OCI-LY1 (cell line): ENCODE data around the gene RTP5.

ENCODE experiments used
- H2AFZ ChIP-seq: fragments of 200-600 bp; sonication (generic), shearing (Covaris generic); 2 replicates; pipeline ENCODE4 v1.6.0; 2014; ENCODE audit warnings: antibody characterized with exemption, mild to moderate bottlenecking, low read length
- H3F3A ChIP-seq: fragments of 200-600 bp; sonication (generic), shearing (Covaris generic); 2 replicates; pipeline ENCODE4 v1.6.0; 2014; ENCODE audit warnings: mild to moderate bottlenecking, antibody characterized with exemption, low read length, moderate library complexity; ENCODE audit not compliant: insufficient read depth
- H3K27ac ChIP-seq: fragments of 200-600 bp; sonication (generic); 2 replicates; pipeline ENCODE4 v1.5.1; 2014; ENCODE audit warnings: low read length, mixed run types, mild to moderate bottlenecking, low read depth; ENCODE audit not compliant: poor library complexity, severe bottlenecking
- H3K27me3 ChIP-seq: fragments of 200-600 bp; sonication (generic); 2 replicates; pipeline ENCODE4 v1.6.0; 2014; ENCODE audit warnings: antibody characterized with exemption, mild to moderate bottlenecking, low read length, moderate library complexity; ENCODE audit not compliant: insufficient read depth
- H3K36me3 ChIP-seq: fragments of 200-600 bp; sonication (generic); 2 replicates; pipeline ENCODE4 v1.6.1; 2014; ENCODE audit warnings: mild to moderate bottlenecking, antibody characterized with exemption, low read length, moderate library complexity, mixed read lengths; ENCODE audit not compliant: insufficient read depth
- H3K4me1 ChIP-seq: fragments of 200-600 bp; sonication (generic); 2 replicates; pipeline ENCODE4 v1.5.1; 2014; ENCODE audit warnings: mild to moderate bottlenecking, low read length, moderate library complexity; ENCODE audit not compliant: insufficient read depth, severe bottlenecking
- H3K4me2 ChIP-seq: fragments of 200-600 bp; sonication (generic), shearing (Covaris generic); 2 replicates; pipeline ENCODE4 v1.6.1; 2014; ENCODE audit warnings: low read length
- H3K4me3 ChIP-seq: fragments of 200-600 bp; sonication (generic); 2 replicates; pipeline ENCODE4 v1.5.1; 2014; ENCODE audit warnings: low read length, low read depth, mild to moderate bottlenecking, mixed read lengths; ENCODE audit not compliant: poor library complexity, severe bottlenecking
- H3K79me2 ChIP-seq: fragments of 200-600 bp; shearing (Covaris generic); 2 replicates; pipeline ENCODE4 v1.6.1; 2016; ENCODE audit warnings: mixed run types, low read length, mixed read lengths; ENCODE audit not compliant: insufficient read depth
- H3K9ac ChIP-seq: fragments of 200-600 bp; sonication (generic), shearing (Covaris generic); 2 replicates; pipeline ENCODE4 v1.6.1; 2014; ENCODE audit warnings: mild to moderate bottlenecking, low read length, mixed read lengths
- H3K9me2 ChIP-seq: fragments of 200-600 bp; sonication (generic), shearing (Covaris generic); 2 replicates; pipeline ENCODE4 v1.6.1; 2014; ENCODE audit warnings: low read depth, mild to moderate bottlenecking, low read length, mixed read lengths
- H3K9me3 ChIP-seq: fragments of 200-600 bp; shearing (Covaris generic); 2 replicates; pipeline ENCODE4 v1.6.1; 2014; ENCODE audit warnings: low read length, mixed read lengths
- H4K20me1 ChIP-seq: fragments of 200-600 bp; sonication (generic), shearing (Covaris generic); 2 replicates; pipeline ENCODE4 v1.6.0; 2016; ENCODE audit warnings: mild to moderate bottlenecking, low read length; ENCODE audit not compliant: insufficient read depth
- EZH2 ChIP-seq: fragments of 200-600 bp; sonication (generic), shearing (Covaris generic); IDR thresholded peaks from 2 replicates; pipeline ENCODE4 v1.8.0; 2017; ENCODE audit warnings: borderline replicate concordance, mixed run types, mild to moderate bottlenecking, antibody characterized with exemption, low read length, moderate library complexity, mixed read lengths
- TF ChIP-seq, protein P1 (sequence below): fragments of 200-600 bp; sonication (generic), shearing (Covaris generic); IDR thresholded peaks from 2 replicates; pipeline ENCODE4 v1.5.1; 2017; ENCODE audit warnings: mild to moderate bottlenecking, antibody characterized with exemption, low read length, moderate library complexity, mixed read lengths

RTP5 gene

DNA sequence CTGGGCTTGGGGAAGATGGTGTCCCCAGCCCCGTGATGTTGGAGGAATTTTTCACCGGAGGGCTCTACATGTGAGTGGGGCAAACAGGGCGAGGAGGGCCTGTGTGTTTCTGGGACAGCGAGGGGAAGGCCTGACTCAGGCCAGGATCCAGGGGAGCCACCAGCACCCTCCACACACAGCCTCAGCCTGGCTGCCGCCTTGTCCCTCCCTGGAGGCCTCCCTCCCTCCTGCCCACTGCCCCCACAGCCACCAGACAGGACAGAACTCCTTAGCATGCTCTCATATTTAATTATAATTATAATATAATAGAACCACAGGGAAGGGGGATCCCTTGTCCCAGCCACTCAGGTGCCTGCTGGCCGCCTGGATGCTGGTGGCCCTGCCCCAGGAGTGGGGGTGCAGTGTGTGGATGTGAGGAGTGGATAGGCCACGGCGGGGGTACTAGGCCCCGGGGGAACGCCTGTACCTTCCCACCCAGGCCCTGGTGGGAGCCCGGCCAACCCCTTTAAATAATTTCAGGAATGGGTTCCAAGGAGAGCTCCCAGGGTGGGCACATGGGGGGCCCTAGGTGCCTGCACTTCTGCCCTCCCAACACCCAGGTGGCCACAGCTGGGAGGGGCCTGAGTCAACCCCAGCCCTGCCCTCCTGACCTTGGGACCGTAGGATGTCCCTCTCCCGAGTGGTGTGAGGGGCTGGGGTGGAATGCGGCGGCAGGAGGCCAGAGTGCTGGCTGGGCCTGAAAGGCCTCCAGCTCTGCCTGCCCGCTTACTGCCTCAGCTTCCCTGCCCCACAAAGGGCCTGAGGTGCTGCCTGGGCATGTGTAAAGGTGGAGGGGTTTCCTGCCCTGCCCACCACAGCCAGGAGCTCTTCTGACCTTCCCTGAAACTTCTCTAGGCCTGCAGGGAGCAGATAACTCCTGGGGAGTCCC lies 19.6 kb upstream of the RTP5 start:
- H2AFZ ChIP-seq: no peak overlapping the region
- no peak for TF ChIP-seq EZH2
- TF ChIP-seq, protein P1, sequence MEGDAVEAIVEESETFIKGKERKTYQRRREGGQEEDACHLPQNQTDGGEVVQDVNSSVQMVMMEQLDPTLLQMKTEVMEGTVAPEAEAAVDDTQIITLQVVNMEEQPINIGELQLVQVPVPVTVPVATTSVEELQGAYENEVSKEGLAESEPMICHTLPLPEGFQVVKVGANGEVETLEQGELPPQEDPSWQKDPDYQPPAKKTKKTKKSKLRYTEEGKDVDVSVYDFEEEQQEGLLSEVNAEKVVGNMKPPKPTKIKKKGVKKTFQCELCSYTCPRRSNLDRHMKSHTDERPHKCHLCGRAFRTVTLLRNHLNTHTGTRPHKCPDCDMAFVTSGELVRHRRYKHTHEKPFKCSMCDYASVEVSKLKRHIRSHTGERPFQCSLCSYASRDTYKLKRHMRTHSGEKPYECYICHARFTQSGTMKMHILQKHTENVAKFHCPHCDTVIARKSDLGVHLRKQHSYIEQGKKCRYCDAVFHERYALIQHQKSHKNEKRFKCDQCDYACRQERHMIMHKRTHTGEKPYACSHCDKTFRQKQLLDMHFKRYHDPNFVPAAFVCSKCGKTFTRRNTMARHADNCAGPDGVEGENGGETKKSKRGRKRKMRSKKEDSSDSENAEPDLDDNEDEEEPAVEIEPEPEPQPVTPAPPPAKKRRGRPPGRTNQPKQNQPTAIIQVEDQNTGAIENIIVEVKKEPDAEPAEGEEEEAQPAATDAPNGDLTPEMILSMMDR: no peak
- no peaks in the 10 kb centered on the region for H3K4me1 ChIP-seq
- H3K27me3 ChIP-seq: no peaks in the 10 kb centered on the region
- no peaks in the 10 kb centered on the region for H3F3A ChIP-seq
- no peaks in the 10 kb centered on the region for H3K79me2 ChIP-seq
- H3K4me2 ChIP-seq: no peak overlapping the region
- no peak overlapping the region for H3K27ac ChIP-seq
- no peaks in the 10 kb centered on the region for H3K9me2 ChIP-seq
- no peaks in the 10 kb centered on the region for H4K20me1 ChIP-seq
- H3K9me3 ChIP-seq: no peaks in the 10 kb centered on the region
- H3K4me3 ChIP-seq: no peak overlapping the region
- no peak overlapping the region for H3K9ac ChIP-seq
- H3K36me3 ChIP-seq: no peaks in the 10 kb centered on the region

DNA sequence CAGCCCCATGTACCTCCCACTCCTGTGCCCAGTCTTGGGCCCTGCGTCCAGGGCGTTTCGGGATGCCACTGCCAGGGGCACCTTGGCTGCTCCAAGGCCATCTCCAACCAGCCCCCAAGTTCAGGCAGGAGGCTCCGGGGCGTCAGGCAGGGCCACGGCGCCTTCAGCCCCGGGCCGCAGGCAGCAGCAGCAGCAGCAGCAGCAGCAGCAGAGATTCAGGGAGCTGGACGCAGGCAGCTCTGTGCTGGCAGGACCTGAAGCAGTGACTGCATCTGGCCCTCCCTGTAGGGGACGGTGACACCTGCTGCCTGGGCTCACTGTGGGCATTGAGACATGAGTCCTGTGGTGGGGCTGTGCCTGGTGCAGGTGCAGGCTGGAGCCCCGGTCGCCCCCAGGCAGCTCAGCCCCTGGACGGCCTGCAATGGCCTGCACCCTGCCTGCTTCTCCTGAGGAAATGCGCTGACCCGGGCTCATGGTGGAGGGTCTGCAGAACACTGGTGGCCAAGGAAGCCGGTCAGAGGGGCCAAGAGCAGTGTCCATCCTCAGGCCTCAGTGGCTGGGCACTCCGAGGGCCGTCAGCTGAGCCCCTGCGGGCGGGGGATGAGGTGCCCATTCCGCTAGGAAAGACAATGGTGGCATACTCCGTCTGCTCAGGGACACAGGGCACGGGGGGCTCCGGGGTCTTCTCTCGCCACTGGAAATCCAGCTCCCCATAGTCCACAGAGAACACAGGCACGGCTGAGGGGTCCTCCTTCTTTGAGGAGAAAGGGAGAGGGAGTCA lies 18.8 kb upstream of the RTP5 start:
- Histone ChIP-seq H3K4me2 (no peak overlapping the region), H3K9me2 (no peaks in the 10 kb centered on the region), H3K9me3 (no peaks in the 10 kb centered on the region), H3K79me2 (no peaks in the 10 kb centered on the region), H2AFZ (no peak overlapping the region), H3K4me3 (no peak overlapping the region), H3K27ac (no peak overlapping the region), H3K4me1 (no peaks in the 10 kb centered on the region), H3F3A (no peaks in the 10 kb centered on the region), H3K36me3 (no peaks in the 10 kb centered on the region), H4K20me1 (no peaks in the 10 kb centered on the region), H3K9ac (no peak overlapping the region), H3K27me3 (no peaks in the 10 kb centered on the region)
- TF ChIP-seq EZH2: no peak
- TF ChIP-seq, protein P1: no peak

DNA sequence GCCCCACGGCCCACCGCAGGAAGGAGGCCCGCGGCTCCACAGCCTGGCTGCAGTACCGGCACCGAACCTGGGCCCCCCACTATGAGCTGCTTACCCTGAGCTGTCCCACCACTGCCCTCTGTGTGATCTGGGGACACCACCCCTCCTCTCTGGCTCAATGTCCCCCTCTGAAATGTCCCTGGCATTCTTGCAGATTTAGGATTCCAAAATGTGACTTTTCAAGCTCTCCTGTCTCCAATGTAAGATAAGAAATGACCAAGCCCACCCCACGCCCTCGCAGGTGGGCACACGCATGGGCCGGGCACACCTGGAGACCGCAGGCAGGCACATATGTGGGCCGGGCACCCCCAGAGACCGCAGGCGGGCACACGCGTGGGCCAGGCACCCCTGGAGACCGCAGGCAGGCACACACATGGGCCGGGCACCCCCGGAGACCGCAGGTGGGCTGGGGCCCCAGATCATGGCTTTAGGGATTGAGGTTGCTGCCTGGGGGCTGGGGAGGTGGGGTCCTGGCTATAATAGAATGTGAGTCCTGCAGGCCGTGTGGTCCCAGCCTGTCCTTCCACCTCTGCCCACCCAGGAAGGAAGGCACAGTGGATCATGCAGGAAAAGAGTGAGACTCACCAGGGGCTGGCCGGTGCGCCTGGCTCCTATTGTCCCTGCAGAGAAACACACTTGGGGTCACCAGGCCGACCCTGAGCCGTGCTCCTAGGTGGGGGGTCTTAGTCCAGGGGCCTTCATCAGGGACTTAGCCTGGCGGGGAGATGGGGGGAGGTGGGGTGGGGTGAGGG lies 18.0 kb upstream of the RTP5 start:
- H3K36me3 ChIP-seq: no peaks in the 10 kb centered on the region
- H3K4me1 ChIP-seq: no peaks in the 10 kb centered on the region
- H3K79me2 ChIP-seq: no peaks in the 10 kb centered on the region
- TF ChIP-seq, protein P1: no peak
- no peak for TF ChIP-seq EZH2
- no peaks in the 10 kb centered on the region for H3F3A ChIP-seq
- no peak overlapping the region for H3K9ac ChIP-seq
- H3K4me3 ChIP-seq: no peak overlapping the region
- no peaks in the 10 kb centered on the region for H4K20me1 ChIP-seq
- no peaks in the 10 kb centered on the region for H3K9me3 ChIP-seq
- no peak overlapping the region for H3K4me2 ChIP-seq
- no peak overlapping the region for H2AFZ ChIP-seq
- H3K27me3 ChIP-seq: no peaks in the 10 kb centered on the region
- H3K9me2 ChIP-seq: no peaks in the 10 kb centered on the region
- no peak overlapping the region for H3K27ac ChIP-seq
